Neural progenitor cell (in vitro differentiated cells): ENCODE measurements around the gene FUT2. TPM values are rescaled to one million over a fixed set of nuclear protein-coding genes. Genes with fewer than 3 reads are reported as not detected.
A peak's percentile ranks its signal among the peaks of the same experiment; 100 is the strongest.
"Not testable (repeated sequence)": the region's sequence is repeated elsewhere in the genome, so short reads cannot be mapped to it uniquely, and the experiment has no call there.

Source experiments
- DNase-seq: peaks from one replicate; pipeline ENCODE4 v3.0.0-alpha.2; 2016; ENCODE audit warnings: low spot score
- H2AFZ ChIP-seq: fragments of 200-600 bp; sonication (generic); replicated peaks from 2 replicates; pipeline ENCODE4 v1.6.1; 2016; ENCODE audit warnings: antibody characterized with exemption
- H3F3A ChIP-seq: fragments of 200-600 bp; sonication (generic); 2 replicates; pipeline ENCODE4 v1.6.1; 2016; ENCODE audit warnings: antibody characterized with exemption, low read depth
- H3K27ac ChIP-seq: fragments of 200-600 bp; sonication (generic); 2 replicates; pipeline ENCODE4 v1.5.1; 2016; ENCODE audit warnings: mild to moderate bottlenecking
- H3K27me3 ChIP-seq: fragments of 200-600 bp; sonication (generic); 2 replicates; pipeline ENCODE4 v1.6.1; 2016; ENCODE audit warnings: mild to moderate bottlenecking, moderate library complexity
- H3K36me3 ChIP-seq: fragments of 200-600 bp; sonication (generic); 2 replicates; pipeline ENCODE4 v1.5.1; 2016
- H3K4me1 ChIP-seq: fragments of 200-600 bp; sonication (generic); 2 replicates; pipeline ENCODE4 v1.6.1; 2016; ENCODE audit warnings: mixed run types
- H3K4me2 ChIP-seq: fragments of 200-600 bp; sonication (generic); 2 replicates; pipeline ENCODE4 v1.6.1; 2016
- H3K4me3 ChIP-seq: fragments of 200-600 bp; sonication (generic); 2 replicates; pipeline ENCODE4 v1.5.1; 2016
- H3K79me2 ChIP-seq: fragments of 200-600 bp; sonication (generic); 2 replicates; pipeline ENCODE4 v1.6.1; 2016; ENCODE audit warnings: low read depth
- H3K9ac ChIP-seq: fragments of 200-600 bp; sonication (generic); 2 replicates; pipeline ENCODE4 v1.6.1; 2016
- H3K9me3 ChIP-seq: fragments of 200-600 bp; sonication (generic); 2 replicates; pipeline ENCODE4 v1.5.1; 2016; ENCODE audit warnings: low read depth
- H4K20me1 ChIP-seq: fragments of 200-600 bp; sonication (generic); 2 replicates; pipeline ENCODE4 v1.6.1; 2016; ENCODE audit warnings: low read depth
- H3K27ac Mint-ChIP-seq: 3 replicates; pipeline ENCODE4 v1.8.0; 2021; ENCODE audit warnings: mixed read lengths
- H3K27me3 Mint-ChIP-seq: 2 replicates; pipeline ENCODE4 v1.8.0; 2022; ENCODE audit warnings: low read depth, mild to moderate bottlenecking, inconsistent platforms, moderate library complexity, mixed read lengths; ENCODE audit not compliant: insufficient read depth
- H3K36me3 Mint-ChIP-seq: 3 replicates; pipeline ENCODE4 v1.8.0; 2021; ENCODE audit warnings: mixed read lengths
- H3K4me1 Mint-ChIP-seq: 3 replicates; pipeline ENCODE4 v1.8.0; 2021; ENCODE audit warnings: mixed read lengths
- H3K4me3 Mint-ChIP-seq: 3 replicates; pipeline ENCODE4 v1.8.0; 2021; ENCODE audit warnings: mild to moderate bottlenecking, moderate library complexity, mixed read lengths
- H3K9me3 Mint-ChIP-seq: 3 replicates; pipeline ENCODE4 v1.8.0; 2020; ENCODE audit warnings: mixed read lengths
- EZH2 ChIP-seq: fragments of 200-600 bp; sonication (generic); IDR thresholded peaks from 2 replicates; pipeline ENCODE4 v1.6.1; 2017; ENCODE audit warnings: antibody characterized with exemption, mild to moderate bottlenecking, moderate library complexity
- EZH2phosphoT487 ChIP-seq: fragments of 200-600 bp; sonication (generic); IDR thresholded peaks from 2 replicates; pipeline ENCODE4 v1.6.1; 2017; ENCODE audit warnings: antibody characterized with exemption
- total RNA-seq: library from RNA; depleted of rRNA; stranded (reverse); fragments of >200 nt; gene quantifications from 2 replicates; pipeline ENCODE4 v1.2.3, GENCODE V29; 2015; ENCODE audit warnings: low replicate concordance
- TF ChIP-seq, protein P1 (sequence below): fragments of 200-600 bp; sonication (generic); IDR thresholded peaks from 2 replicates; pipeline ENCODE4 v1.5.1; 2017; ENCODE audit warnings: antibody characterized with exemption, mild to moderate bottlenecking

Gene FUT2
- total RNA-seq, 1 donor from 2014 or later: 0.09 TPM

DNA sequence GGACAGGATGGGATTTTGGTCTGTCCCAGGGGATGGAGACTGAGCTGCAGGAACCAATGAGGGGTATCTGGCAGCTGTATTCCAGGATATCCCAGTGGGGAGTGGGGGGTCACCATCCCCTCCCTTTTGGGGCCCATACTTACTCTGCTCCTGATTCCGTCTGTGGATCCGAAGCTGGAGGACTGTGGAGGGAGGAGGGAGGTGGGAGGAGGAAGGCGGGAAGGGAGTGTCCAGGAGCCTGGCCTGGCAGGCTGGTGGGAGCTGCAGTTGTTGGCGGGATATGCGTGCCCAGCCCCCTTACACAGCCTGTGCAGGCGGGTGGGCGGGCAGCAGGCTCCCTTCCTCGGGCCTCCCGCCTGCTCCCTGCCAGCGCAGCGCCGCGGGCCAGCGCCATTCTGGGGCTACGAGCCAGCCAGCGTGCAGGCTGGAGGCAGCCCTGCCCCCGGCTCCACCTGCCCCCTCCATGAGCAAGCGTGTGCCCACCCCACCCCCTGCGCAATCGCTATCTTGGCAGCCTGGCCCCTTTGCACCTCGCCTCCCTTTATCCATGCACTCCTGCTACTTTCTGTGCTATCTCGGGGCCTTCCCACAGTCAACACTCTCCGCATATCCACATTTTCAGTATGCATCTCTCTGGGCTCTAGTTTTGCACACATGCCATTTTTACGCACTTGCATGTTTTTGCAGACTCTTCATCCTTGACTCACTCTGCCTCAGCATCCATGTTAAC lies 21.0 kb downstream of the FUT2 start:
- peaks cover 18% of the 10 kb centered on the region for H3K4me1 ChIP-seq
- no peaks in the 10 kb centered on the region for H4K20me1 ChIP-seq
- H3K36me3 ChIP-seq: no peaks in the 10 kb centered on the region
- H3K27me3 Mint-ChIP-seq: peaks cover 8% of the 10 kb centered on the region
- H3K4me2 ChIP-seq: peak overlapping the region; percentile 61
- H3K27ac Mint-ChIP-seq: peak overlapping the region; percentile 14
- DNase-seq: peak; percentile 63
- no peaks in the 10 kb centered on the region for H3K9me3 Mint-ChIP-seq
- peak overlapping the region; percentile 69 for H3K4me3 Mint-ChIP-seq
- TF ChIP-seq, protein P1, sequence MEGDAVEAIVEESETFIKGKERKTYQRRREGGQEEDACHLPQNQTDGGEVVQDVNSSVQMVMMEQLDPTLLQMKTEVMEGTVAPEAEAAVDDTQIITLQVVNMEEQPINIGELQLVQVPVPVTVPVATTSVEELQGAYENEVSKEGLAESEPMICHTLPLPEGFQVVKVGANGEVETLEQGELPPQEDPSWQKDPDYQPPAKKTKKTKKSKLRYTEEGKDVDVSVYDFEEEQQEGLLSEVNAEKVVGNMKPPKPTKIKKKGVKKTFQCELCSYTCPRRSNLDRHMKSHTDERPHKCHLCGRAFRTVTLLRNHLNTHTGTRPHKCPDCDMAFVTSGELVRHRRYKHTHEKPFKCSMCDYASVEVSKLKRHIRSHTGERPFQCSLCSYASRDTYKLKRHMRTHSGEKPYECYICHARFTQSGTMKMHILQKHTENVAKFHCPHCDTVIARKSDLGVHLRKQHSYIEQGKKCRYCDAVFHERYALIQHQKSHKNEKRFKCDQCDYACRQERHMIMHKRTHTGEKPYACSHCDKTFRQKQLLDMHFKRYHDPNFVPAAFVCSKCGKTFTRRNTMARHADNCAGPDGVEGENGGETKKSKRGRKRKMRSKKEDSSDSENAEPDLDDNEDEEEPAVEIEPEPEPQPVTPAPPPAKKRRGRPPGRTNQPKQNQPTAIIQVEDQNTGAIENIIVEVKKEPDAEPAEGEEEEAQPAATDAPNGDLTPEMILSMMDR: no peak
- TF ChIP-seq EZH2phosphoT487: no peak
- TF ChIP-seq EZH2: no peak
- no peak overlapping the region for H3K9ac ChIP-seq
- no peak overlapping the region for H3K27ac ChIP-seq
- H3K4me1 Mint-ChIP-seq: peaks cover 60% of the 10 kb centered on the region
- H3K36me3 Mint-ChIP-seq: no peaks in the 10 kb centered on the region
- no peaks in the 10 kb centered on the region for H3K79me2 ChIP-seq
- H3K9me3 ChIP-seq: no peaks in the 10 kb centered on the region
- H3K4me3 ChIP-seq: no peak overlapping the region
- H3K27me3 ChIP-seq: no peaks in the 10 kb centered on the region
- H3F3A ChIP-seq: peaks cover 38% of the 10 kb centered on the region
- peak overlapping the region; percentile 36 for H2AFZ ChIP-seq

DNA sequence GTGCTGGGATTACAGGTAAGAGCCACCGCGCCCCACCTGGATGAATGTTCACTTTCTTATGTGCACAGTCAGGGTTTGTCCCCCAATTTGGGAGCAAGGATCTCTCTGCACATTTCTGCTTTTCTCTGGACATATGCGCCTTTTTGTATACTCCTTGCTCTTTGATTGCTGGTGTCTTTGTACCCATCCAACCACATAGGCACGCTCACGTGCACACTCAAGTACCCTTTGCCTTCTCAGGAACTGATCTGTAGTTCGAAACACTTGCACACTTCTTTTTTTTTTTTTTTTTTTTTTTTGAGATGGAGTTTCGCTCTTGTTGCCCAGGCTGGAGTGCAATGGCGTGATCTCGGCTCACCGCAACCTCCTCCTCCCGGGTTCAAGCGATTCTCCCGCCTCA lies 22.3 kb downstream of the FUT2 start:
- not testable (repeated sequence) for H3K36me3 Mint-ChIP-seq, H3K36me3 ChIP-seq, H3K9me3 Mint-ChIP-seq, H3K27ac ChIP-seq, H3K79me2 ChIP-seq, H3K4me3 ChIP-seq, H3K9ac ChIP-seq, H3K27me3 ChIP-seq, H3K4me3 Mint-ChIP-seq, H3K9me3 ChIP-seq, H2AFZ ChIP-seq, H3K27ac Mint-ChIP-seq, H3K27me3 Mint-ChIP-seq, H4K20me1 ChIP-seq, DNase-seq, H3K4me2 ChIP-seq
- peaks cover 58% of the 10 kb centered on the region for H3K4me1 Mint-ChIP-seq
- Histone ChIP-seq H3F3A (peaks cover 34% of the 10 kb centered on the region), H3K4me1 (peaks cover 15% of the 10 kb centered on the region)

DNA sequence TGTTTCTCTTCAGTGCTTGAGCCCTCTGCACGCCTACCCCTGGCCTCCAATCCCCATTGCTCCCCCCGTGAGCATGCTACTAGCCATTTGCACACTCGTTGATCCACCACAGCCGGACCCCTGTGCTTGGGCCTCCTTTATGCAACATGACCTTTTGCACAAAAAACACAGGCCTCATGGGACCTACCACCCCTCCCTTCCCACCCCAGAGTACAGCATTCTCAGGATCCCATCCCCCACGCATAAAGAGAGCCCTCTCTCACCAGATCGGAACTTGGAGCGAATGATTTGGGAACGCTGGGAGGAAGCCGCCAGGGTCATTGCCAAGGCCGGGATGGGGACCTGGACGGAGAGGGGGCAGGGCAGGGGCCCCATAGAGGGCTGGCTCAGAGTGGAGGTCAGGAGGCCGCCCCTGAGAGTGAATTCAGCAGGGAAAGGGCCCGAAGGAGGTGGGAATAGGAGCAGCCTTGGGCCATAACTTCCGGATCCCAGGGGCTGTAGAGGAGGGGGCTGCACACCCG lies 23.0 kb downstream of the FUT2 start:
- Histone ChIP-seq H3K4me3 (no peak overlapping the region), H3K36me3 (no peaks in the 10 kb centered on the region), H3K4me1 (peaks cover 13% of the 10 kb centered on the region), H2AFZ (no peak overlapping the region), H3K27ac (no peak overlapping the region), H3F3A (peaks cover 28% of the 10 kb centered on the region), H3K9ac (no peak overlapping the region), H3K9me3 (no peaks in the 10 kb centered on the region), H3K79me2 (no peaks in the 10 kb centered on the region), H3K27me3 (no peaks in the 10 kb centered on the region), H4K20me1 (no peaks in the 10 kb centered on the region), H3K4me2 (peak overlapping the region; percentile 12)
- Mint-ChIP-seq H3K27me3 (peaks cover 9% of the 10 kb centered on the region), H3K27ac (peak overlapping the region; percentile 89), H3K4me3 (peak overlapping the region; percentile 33), H3K9me3 (no peaks in the 10 kb centered on the region), H3K4me1 (peaks cover 57% of the 10 kb centered on the region), H3K36me3 (no peaks in the 10 kb centered on the region)
- TF ChIP-seq, protein P1: no peak
- TF ChIP-seq EZH2phosphoT487 (no peak), EZH2 (no peak)
- no peak for DNase-seq
